Activated CD4-positive, CD25-positive, alpha-beta regulatory T cell treated with anti-CD3 and anti-CD28 coated beads, Interleukin-2, amount 50 U/mL, for 72 hours (primary cell): Measurements from ENCODE around the gene TMEM138.

Experiments
- DNase-seq: peaks from one replicate; pipeline ENCODE4 v3.0.0; 2021

TMEM138 gene

GRCh38 chr11:61342207-61342803, 19.9 kb upstream of the TMEM138 start:
- DNase-seq, result no peak

DNA sequence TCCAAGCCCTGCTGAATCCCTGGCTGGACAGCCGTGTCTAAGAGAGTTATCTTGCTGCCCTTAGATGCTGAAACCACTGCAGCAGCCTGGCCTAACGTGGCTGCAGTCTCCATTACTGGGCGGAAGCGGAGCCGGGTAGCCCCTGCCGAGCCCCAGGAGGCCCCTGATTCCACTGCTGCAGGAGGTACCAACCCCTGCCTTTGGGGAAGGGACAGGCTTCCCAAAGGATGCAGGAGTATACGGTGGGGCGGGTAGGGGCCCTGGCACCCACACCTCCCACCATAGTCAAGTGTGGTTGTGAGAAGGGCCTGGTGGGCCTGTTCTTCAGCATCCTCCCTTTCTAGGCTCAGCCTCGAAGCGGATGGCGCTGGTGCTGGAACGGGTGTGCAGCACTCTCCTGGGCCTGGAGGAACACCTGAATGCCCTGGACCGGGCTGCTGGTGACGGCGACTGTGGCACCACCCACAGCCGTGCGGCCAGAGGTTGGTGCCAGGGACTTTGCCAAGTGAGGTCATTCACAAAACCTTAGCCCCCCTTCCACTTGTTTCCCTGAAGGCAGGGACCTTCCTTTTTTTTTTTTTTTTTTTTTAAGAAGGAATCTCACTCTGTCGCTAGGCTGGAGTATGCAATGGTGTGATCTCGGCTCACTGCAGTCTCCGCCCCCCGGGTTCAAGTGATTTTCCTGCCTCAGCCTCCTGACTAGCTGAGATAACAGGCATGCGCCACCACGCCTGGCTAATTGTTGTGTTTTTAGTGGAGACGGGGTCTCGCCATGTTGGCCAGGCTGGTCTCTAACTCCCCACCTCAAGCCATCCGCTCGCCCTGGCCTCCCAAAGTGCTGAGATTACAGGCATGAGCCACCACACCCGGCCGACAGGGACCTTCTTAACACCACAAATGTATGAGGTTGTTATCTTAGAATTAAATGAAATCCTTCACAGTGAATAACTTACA, 18.1 kb upstream of the TMEM138 start:
- DNase-seq, result no peak

- no peak for DNase-seq
Observed at GRCh38 chr11:61345170-61345610, 17.0 kb upstream of the TMEM138 start.

DNA sequence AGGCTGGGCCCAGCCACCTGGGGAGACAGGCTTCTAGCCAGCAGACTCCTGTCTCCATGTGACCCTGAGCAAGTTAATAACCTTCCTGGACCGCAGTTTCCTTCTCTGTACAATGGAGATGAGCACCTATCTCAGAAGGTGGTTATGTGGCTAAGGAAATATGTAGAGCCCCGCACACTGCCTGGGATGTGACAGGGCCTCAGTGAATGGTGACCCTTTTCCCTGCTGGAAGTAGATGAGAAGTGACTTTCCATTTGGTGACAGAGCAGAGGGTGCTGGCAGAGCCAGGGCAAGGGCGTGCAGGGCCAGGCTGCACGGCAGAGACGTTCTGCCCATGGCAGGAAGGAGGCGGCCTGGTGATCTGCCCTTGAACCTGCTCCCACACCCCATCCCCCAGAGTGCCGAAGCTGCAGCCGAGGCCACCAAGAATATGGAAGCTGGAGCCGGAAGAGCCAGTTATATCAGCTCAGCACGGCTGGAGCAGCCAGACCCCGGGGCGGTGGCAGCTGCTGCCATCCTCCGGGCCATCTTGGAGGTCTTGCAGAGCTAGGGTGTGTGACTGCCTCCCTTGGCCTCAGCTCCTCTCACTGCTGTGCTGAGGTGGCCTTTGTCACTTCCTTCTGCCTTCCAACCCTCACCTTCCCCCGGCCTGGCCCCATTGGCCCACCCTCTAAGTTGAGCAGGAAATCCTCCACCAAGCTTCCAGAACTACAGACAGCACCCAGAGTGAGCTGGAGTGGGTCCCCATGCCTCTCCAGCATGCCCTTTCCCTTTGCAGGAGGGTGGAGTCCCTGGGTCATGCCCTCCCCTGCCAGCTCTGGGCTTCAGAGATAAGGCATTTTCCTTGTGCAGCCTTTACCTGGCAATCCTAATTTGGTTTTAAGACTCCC, 16.0 kb upstream of the TMEM138 start:
- no peak for DNase-seq

DNA sequence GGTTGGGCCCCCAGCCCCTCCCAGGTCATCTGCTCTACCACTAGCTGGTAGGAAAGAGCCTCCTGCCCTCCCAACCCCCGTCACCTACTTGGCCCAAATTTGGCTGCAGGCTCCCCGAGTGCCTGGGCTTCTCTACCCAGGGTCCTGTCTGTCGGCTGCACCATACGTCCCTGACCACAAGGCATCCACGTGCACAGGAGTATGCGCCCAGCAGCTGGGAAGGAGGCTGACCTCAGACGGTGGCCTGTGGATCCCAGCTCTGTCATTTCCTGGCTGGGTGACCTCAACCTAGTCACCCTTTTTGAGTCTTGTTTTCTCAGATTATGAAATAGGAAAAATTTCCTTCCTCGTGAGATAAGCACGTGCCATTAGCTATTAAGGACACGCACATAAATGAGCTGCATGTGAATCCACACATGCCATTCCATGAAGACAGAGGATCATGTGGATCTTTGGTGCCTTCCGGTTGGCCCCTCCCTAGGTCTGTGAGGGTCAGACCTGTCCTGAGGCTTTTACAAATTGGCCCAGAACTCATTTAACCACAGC, 14.2 kb upstream of the TMEM138 start:
- DNase-seq, result no peak

DNA sequence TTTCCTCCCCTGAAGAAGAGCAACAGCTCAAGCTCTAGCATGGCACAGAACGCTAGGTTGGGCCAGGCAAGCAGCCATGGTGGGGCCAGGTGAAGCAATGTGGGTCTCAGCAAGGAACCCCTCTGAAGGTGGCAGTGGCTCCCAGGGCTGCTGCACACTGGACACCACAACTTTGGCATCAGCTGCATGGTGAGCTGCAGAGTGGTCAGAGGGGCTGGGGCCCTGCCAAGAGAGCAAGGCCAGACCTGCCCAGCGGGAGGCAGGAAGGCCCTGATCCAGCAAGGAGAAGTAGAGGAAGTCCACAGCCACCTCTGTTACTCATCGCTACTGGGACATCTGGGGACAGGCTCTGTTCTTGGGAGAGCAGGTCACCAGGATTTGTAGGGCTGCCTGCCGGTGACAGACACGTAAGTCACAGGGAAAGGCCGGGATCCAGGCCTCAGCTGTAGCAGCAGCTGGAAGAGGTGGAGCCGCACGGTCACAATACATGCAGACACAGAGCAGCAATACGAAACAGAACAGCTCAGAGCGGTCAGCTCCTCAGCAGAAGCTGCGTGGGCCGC, 12.9 kb upstream of the TMEM138 start:
- DNase-seq, result no peak

DNA sequence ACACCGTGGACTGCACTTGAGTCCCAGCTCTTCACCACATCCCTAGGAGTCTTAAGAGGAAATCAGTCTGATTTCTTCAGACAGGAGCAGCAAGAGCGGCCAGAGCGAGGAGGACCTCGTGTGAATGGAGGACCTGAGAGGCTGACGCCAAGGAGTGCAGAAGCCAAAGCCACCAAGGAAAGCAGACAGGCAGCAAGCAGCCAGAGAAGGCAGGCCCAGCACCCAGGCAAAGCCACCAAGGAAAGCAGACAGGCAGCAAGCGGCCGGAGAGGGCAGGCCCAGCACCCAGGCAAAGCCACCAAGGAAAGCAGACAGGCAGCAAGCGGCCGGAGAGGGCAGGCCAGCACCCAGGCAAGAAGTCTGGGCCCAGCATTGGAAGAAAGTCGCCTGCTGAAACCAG, 12.3 kb upstream of the TMEM138 start:
- DNase-seq, result no peak

GRCh38 chr11:61350336-61350735, 11.8 kb upstream of the TMEM138 start:
- DNase-seq, result no peak

- no peak for DNase-seq
Observed at GRCh38 chr11:61350803-61351202, 11.4 kb upstream of the TMEM138 start.

GRCh38 chr11:61352038-61352437, 10.1 kb upstream of the TMEM138 start:
- no peak for DNase-seq

GRCh38 chr11:61353131-61354067, 8.8 kb upstream of the TMEM138 start:
- DNase-seq, result no peak

DNA sequence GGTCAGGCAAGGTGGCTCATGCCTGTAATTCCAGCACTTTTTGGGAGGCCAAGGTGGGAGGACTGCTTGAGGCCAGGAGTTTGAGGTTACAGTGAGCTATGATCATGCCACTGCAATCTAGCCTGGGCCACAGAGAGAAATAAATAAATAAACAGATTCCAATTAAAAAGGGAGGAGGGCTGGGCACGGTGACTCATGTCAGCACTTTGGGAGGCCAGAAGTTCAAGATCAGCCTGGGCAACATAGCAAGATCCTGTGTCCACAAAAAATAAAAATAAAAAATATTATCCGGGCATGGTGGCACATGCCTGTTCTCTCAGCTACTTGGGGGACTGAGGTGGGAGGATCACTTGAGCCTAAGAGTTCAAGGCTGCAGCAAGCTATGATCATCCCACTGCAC, 8.0 kb upstream of the TMEM138 start:
- no peak for DNase-seq

DNA sequence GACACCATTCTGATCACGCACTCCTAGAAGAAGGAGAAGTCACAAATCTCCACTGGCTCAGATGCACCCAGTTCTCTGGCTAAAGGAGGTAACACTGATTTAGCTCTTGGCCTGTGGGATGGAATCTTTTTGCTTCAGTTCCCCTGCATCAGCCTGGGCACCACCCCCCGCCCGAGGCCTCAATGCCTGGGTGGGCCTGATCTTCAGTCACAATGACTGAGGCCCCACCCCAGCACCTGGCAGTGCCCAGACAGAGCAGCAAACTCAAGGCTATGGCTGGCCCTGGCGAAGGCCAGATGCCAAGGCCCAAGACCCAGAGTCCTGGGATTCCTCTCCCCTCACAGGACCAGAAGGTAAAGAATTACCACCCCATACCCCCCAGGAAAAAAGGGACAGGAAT, 5.5 kb upstream of the TMEM138 start:
- no peak for DNase-seq

- DNase-seq, result no peak
Observed at GRCh38 chr11:61357233-61357893, 4.8 kb upstream of the TMEM138 start.

- DNase-seq, result no peak
Observed at GRCh38 chr11:61357894-61358239, 4.3 kb upstream of the TMEM138 start.

DNA sequence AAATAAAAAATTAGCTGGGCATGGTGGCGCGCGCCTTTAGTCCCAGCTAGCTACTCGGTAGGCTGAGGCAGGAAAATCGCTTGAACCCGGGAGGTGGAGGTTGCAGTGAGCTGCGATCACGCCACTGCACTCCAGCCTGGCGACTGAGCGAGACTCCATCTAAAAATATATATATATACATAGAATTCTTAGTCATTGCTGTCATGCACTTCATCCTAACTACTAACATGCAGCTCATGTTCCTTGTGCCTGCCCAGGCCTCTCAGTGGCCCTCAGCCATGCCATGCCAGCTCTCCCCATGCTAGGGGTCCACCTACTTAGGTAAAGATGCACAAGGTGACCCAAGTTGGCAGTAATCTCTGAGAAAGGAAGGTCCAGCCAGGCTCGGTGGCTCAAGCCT, 3.6 kb upstream of the TMEM138 start:
- no peak for DNase-seq

DNA sequence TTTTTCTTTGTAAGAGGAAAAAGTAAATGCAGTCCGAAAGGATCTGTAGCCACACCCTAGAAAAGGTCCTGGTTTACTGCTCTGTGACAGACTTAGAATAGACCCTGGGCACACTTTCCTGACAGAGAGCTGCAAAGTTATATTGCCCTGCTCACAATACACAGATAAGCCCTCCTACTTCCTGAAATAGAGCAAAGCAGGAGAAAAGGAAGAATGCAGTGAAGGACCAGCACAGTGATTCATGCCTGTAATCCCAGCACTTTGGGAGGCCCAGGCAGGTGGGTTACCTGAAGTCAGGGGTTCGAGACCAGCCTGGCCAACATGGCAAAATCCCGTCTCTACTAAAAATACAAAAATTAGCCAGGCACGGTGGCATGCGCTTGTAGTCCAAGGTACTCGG, 2.7 kb upstream of the TMEM138 start:
- DNase-seq, result no peak

DNA sequence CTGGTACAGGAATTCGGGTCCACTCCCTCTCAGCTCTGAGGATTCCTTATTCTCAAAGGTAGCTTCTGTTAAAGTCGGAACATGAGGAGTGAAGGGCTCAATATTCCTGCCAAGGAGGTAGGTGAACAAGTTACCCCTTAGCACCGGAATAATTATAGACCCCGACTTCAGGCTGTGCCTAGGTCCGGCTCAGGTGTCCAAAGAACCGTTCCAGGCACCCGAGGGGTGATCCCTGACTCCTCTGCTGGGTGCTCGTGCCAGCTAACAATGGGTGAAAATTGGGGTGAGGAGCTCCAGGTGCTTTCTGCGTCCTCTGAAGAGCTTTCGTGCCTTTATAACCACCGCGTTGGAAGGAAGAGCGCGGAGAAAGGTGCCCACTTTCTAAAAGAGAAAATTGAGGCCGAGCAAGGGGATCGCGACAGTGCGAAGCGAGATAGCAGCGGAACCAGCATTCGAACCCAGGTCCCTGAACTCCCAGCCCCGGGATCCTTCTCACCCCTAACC, 885 bp upstream of the TMEM138 start:
- DNase-seq, result no peak

DNA sequence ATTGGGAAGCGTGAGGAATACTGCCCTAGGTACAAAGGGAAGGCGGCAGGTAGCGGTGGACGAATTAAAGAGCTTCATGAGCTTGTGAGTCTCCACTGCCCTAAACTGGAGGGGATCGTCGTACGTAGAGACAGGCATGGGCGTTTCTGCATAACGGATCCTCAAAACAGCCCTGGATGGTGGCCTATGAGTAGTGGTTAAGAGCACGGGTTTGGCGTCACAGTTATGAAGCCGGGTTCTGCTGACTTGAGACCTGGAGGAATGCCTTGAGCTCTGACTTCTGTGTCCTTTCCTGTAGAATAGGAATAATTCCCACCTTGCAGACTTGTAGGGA, 335 bp downstream of the TMEM138 start:
- DNase-seq, result no peak

DNA sequence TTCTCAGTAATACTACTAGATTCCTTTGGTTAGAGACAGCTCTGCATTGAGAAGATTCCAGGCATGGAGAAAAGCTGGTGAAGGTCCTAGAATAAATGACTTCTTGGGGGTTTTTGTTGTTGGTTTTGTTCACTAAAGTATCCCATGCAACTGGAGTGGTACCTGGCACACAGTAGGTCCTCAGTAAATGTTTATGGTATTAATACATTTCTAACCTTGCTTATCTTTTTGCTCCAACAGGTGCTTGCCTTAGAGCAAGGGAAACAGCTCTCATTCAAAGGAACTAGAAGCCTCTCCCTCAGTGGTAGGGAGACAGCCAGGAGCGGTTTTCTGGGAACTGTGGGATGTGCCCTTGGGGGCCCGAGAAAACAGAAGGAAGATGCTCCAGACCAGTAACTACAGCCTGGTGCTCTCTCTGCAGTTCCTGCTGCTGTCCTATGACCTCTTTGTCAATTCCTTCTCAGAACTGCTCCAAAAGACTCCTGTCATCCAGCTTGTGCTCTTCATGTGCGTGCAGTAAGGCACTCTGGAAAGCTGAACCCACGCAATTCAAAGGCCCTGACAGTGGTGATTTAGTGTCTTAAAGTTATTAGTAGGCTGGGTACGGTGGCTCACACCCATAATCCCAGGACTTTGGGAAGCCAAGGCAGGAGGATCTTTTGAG, 2.0 kb downstream of the TMEM138 start:
- DNase-seq, result no peak
